GM10266 (cell line): ENCODE data around the gene POFUT2.

Source experiments
- DNase-seq: peaks from one replicate; pipeline ENCODE4 v3.0.0; 2012; ENCODE audit errors: extremely low spot score
- TF ChIP-seq, protein P1 (sequence below): IDR thresholded peaks from 2 replicates; pipeline ENCODE4 v1.5.1; 2012; ENCODE audit warnings: mild to moderate bottlenecking, low read depth; ENCODE audit not compliant: control insufficient read depth, insufficient read depth; ENCODE audit errors: missing control alignments

Gene POFUT2

DNA sequence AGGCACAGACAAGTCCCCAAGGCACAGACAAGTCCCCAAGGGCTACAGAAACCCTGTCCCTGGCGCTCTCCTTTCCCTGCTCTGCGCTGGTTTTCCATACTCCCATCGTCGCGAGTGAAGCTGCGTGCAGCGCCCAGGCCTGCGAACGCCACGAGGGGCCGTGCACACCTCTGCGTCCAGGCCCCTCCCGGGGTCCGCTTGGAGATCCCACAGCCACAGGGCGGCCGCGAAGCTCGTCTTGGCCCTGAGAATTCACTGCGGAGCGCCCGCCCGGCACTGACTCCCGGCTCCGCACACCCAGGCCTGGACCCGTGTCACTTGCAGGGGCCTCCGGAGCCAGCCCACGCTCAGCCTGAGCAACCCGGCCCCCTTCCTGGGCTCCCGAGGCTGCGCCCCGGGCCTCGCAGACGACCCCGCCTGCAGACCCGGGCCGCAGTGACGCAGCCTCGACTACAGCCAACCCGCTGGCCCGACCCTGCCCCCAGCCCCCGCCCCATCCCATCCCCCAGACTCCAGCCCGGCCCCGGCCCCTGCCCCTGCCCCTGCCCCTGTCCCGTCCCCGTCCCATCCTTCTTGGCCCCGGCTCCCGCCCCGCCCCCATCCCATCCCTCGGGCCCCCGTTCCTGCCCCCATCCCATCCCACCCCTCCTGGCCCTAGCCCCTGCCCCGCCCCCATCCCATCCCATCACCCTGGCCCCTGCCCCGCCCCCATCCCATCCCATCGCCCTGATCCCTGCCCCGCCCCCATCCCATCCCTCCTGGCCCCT, 841 bp downstream of the POFUT2 start:
- TF ChIP-seq, protein P1, sequence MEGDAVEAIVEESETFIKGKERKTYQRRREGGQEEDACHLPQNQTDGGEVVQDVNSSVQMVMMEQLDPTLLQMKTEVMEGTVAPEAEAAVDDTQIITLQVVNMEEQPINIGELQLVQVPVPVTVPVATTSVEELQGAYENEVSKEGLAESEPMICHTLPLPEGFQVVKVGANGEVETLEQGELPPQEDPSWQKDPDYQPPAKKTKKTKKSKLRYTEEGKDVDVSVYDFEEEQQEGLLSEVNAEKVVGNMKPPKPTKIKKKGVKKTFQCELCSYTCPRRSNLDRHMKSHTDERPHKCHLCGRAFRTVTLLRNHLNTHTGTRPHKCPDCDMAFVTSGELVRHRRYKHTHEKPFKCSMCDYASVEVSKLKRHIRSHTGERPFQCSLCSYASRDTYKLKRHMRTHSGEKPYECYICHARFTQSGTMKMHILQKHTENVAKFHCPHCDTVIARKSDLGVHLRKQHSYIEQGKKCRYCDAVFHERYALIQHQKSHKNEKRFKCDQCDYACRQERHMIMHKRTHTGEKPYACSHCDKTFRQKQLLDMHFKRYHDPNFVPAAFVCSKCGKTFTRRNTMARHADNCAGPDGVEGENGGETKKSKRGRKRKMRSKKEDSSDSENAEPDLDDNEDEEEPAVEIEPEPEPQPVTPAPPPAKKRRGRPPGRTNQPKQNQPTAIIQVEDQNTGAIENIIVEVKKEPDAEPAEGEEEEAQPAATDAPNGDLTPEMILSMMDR = no peak
- no peak for DNase-seq

DNA sequence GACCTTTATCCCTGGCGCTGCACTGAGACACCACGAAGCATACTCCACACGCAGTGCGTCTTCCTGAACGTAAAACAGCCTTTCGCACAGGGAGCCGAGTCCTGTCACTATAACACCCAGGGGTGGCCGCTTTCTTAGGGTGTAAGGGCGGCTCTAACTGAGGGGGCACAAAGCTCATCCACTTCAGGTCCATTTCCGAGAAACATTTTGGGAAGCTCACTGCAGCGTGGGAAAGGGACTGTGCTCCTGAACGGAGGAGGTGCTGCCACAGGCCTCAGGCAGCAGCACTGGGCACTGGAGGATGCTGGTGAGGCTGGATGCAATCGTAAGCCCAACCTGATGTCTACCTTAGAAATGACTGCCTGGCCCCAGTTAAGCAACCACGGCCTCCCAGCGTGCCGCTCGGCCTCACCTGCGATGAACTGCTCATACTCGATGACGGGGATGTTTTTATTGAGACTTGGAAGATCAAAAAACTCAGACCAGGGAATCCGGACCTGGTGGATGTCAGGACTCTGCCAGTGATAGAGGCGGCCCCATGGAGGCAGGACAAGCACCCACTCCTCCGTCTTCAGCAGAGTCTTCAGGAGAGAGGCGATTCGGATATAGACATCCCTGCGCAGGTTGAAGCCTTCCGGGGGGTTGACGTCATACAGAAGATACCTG, 2.3 kb downstream of the POFUT2 start:
- TF ChIP-seq, protein P1 = no peak
- DNase-seq = no peak

DNA sequence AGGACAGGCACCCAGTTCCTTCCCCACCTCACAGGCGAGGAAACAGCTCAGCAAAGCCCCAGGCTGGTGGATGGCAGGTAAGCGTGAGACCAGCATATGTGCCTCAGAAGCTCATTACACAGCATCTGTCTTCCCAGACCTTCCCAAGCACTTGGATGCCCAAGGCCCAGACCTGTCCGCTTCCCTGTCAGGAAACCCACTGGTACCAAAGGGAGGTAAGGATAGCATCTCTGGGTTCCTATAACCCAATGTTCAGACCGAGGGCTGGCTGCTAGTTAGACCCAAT, 3.3 kb downstream of the POFUT2 start:
- TF ChIP-seq, protein P1 = no peak

DNA sequence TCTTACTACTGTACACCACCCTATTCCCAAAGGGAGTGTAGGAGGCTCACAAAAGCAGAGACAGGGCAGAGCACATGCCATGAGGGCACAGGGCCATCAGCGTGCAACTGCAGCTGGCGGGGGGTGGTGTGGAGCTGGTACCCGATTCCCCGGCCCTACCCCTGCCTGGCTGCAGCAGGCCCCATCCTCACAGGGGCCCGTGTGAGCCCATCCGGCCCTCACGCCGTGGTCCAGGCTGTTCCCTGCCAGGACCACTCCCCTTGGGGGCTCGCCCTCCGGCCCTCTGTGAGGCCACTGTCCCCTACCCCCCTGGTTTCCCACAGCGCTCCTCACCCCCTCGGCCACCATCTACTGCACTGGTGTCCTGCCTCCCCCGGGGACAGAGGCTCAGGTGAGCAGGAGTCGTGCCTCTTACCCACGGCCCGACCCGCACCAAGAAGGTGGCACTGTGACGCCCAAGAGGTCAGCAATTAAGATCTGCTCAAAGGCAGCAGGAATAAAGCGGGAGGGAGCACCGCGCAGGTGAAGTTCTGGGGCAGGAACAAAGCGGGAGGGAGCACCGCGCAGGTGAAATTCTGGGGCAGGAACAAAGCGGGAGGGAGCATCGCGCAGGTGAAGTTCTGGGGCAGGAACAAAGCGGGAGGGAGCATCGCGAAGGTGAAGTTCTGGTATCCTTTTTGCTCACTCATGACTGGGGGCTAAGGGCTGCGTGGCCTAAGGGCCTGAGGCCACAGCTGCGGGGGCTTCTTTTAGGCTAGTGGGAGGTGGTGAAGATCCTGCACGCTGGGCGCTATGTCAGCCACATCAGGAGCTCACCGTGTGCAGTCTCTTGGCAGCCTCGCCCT, 3.9 kb downstream of the POFUT2 start:
- no peak for DNase-seq
- TF ChIP-seq, protein P1 = no peak

More for the DNA sequence above, 3.3 kb downstream of the POFUT2 start:
- DNase-seq = no peak

DNA sequence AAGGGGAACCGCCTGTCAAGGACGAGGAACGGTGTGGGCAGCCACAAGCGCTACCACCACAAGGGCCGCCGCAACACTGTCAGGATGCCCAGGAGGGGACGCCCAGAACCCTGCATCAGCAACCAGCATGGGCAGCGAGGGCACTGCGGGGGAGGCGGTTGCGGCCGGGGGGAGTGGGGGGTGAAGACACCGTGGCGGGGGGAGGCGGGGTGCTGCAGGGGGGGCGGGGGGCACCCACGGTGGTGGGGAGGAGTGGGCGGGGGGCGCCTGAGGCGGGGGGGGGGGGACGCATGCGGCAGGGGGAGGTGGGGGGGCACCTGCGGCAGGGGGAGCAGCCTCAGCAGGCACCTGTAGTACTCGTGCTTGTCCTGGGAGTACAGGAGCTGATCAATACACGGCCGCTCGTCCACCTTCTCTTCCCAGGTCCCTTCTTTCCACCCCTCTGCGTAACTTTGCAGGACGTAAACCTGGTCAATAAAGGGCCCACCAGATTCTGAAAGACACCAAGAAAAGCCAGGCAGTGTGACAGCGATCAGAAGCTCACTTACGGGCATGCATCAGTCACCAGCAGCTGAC, 4.6 kb downstream of the POFUT2 start:
- DNase-seq = no peak
- TF ChIP-seq, protein P1 = no peak

DNA sequence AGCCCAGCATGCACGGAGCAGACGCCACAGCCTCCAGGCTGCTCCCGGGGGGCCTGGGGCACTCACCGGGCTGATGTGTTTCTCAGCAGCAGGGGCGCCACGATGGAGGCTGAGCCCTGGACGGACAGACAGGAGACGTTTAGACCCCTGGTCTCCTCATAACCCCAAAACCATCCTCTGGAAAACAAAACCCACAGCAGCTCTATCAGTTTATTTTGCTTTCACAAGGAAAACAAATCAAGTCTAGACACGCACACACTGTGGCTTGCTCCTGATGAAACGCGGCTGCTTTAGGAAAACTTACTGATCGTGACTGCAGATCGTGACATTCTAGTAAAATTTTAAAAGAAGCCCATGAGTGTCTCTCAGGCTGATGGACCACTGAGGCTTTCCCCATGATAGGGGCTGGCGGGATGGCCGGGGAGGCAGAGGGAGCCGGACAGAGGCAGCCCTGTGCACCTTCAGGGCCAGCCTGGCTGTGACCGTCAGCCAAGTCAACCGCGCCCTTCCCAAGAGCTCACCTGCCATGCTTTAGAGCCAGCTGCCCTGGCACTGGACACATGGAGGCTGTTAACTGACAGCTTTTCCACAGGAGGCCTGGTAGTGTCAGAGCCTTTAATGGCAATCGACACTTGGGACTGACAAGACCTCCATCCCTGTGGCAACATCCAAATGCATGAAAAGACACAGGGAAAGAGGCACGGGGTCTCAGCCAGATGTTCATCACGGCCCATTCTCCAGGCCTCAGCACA, 5.2 kb downstream of the POFUT2 start:
- no peak for DNase-seq
- TF ChIP-seq, protein P1 = no peak
